ENCODE measurements around the gene ENTPD7. TPM values are rescaled to one million over a fixed set of nuclear protein-coding genes. Genes with fewer than 3 reads are reported as not detected.
"Not testable (repeated sequence)": the region's sequence is repeated elsewhere in the genome, so short reads cannot be mapped to it uniquely, and the experiment has no call there.

The ENTPD7 gene
- total RNA-seq, 1 donor from 2014 or later = 4.9 TPM

DNA sequence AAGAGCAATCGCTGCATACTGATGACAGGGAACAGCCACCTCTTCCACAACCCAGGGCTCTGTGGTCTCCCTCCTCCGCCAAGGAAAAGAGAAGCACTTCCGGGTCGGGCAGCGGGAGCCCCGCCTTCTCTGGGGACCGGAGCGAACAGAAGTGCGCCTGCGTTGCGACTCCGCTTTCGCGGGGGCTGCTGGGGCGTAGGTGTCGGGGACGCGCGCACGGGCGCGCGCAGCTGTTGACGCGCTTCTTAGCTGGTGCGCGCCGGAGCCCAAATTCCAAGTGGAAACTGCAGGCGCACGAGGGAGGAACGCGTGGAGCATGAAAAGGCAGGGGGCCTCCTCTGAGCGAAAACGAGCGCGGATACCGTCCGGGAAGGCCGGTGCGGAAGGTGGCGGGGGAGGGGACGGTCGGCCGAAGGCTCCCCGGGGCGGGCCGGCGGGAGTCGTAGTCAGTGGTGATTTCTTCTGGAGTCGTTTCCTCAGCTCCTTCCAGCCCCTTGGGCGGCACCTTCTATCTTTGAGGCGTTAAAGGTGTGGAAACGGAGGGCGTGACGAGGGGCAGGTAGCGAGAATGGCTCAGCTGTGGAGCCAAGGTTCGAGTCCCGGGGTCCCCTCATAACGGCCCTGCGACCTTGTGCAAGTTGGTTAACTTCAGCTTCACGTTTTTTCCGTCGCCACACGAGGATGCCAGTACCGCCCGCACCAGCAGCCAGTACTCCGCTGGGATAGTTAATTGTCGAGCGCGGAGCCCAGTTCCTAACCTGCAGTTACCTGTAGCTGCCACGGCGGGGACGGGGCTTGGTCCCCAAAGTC is 72.9 kb downstream of the ENTPD7 start, which contains the start of the genes COX15 and CUTC:
Gene COX15, minus strand, starts transcription at position 95 of the 810 bp plus-strand sequence. Its CDS starts 78 bp downstream, at position 17.
Gene CUTC, plus strand, starts transcription at position 202 of the 810 bp plus-strand sequence. Its CDS starts 115 bp downstream, at position 317.
- peak; percentile 99 for ATAC-seq
- DNase-seq (ENCODE audit: low spot score) = peak; percentile 98
- intact Hi-C loops (cut with DNase I) = loop anchor here (5.0 kb wide), 1 partner anchor 1540 kb away; no protein-coding TSS in a partner anchor

- ATAC-seq = no peak
- no peak for DNase-seq (ENCODE audit: low spot score)
- intact Hi-C loops (cut with DNase I) = loop anchor here (5.0 kb wide), 1 partner anchor 1541 kb away; no protein-coding TSS in a partner anchor
These were observed 74.1 kb downstream of the ENTPD7 start for GRCh38 chr10:99733366-99733765.

- ATAC-seq; DNase-seq (ENCODE audit: low spot score): not testable (repeated sequence)
- intact Hi-C loops (cut with DNase I) = loop anchor here (5.0 kb wide), 1 partner anchor 1542 kb away; no protein-coding TSS in a partner anchor
These were observed 74.8 kb downstream of the ENTPD7 start for GRCh38 chr10:99734111-99734510.

DNA sequence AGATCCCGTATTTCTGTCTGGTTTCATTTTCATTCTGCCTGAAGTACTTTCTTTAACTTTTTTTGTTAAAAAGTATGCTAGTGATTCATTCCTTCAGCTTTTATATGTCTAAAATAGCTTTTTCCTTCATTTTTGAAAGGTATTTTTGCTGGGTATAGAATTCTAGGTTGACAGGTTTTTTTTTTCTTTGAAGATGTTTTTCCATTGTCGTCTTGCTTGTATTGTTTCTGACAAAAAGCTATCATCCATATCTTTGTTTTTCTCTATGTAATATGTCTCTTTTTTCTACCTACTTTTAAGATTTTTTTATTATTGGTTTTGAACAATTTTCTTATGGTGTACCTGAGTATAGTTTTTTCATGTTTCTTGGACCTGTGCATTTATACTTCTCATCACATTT is 81.0 kb downstream of the ENTPD7 start:
- ATAC-seq (no peak), DNase-seq (ENCODE audit: low spot score) (no peak)
- intact Hi-C loops (cut with DNase I) = no loop called here

DNA sequence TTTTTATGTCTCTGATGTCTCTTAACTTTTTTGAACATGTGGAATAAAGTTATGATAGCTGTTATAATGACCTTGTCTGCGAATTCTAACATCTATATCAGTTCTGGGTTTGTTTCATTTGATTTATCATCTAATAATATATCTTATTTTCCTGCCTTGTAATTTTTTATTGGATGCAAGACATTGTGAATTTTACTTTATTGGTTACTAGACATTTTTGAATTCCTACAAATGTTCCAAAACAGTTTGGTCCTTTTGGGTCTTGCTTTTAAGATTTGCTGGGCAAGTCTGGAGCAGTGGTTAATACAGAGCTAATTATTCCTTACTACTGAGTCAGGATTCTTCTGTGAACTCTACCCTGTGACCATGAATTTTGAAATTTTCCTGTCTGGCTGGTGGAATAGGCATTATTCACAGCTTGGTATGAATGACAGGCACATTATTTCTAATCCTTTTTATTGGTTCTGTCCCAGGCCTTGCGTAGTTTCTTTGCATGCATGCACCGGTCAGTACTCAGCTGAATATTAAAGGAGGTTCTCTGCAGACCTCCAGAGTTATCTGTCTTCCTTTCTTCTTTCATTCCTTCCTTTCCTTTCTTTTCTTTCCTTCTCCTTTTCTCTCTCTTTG is 81.7 kb downstream of the ENTPD7 start:
- DNase-seq (ENCODE audit: low spot score) (no peak), ATAC-seq (no peak)
- intact Hi-C loops (cut with DNase I) = no loop called here

- ATAC-seq = no peak
- DNase-seq (ENCODE audit: low spot score) = no peak
- intact Hi-C loops (cut with DNase I) = no loop called here
These were observed 82.9 kb downstream of the ENTPD7 start for GRCh38 chr10:99742254-99742653.

- ATAC-seq (no peak), DNase-seq (ENCODE audit: low spot score) (no peak)
- intact Hi-C loops (cut with DNase I) = no loop called here
These were observed 83.4 kb downstream of the ENTPD7 start for GRCh38 chr10:99742701-99743100.

GRCh38 chr10:99743841-99744240 is 84.5 kb downstream of the ENTPD7 start:
- DNase-seq (ENCODE audit: low spot score) = no peak
- intact Hi-C loops (cut with DNase I) = no loop called here
- no peak for ATAC-seq

- DNase-seq (ENCODE audit: low spot score); intact Hi-C loops (cut with DNase I); ATAC-seq: not testable (repeated sequence)
These were observed 86.9 kb downstream of the ENTPD7 start for GRCh38 chr10:99746166-99746565.

DNA sequence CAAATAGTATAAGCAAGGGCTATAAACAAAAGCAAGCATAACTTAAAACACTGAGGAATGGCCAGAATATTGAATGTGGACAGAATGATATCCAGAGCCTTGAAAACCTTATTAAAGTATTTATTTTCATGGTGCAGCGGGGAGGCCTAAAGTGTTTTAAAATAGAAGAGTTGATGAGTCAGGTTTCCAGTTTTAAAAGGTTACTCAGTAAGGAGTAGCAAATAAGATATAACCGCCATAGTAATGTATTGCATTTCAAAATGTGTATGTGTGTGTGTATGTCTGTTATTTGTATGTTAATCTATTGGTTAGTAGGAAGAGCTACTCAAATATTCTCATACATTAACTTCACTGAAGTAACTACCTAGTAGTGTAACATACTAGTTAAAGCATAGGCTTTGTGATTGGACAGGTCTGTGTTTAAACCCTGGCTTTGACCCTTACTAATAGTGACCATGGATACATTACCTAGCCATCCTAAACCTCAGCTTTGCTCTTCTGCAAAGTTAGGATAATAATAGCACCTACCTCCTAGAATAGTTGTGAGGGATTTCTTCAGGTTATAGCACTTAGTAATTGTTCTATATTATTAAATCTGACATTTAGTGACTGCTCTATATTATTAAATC is 89.6 kb downstream of the ENTPD7 start:
- DNase-seq (ENCODE audit: low spot score) (no peak), ATAC-seq (no peak)
- intact Hi-C loops (cut with DNase I) = no loop called here

- intact Hi-C loops (cut with DNase I) = no loop called here
- no peak for ATAC-seq
- no peak for DNase-seq (ENCODE audit: low spot score)
These were observed 91.3 kb downstream of the ENTPD7 start for GRCh38 chr10:99750641-99751040.

- intact Hi-C loops (cut with DNase I) = no loop called here
- ATAC-seq (no peak), DNase-seq (ENCODE audit: low spot score) (no peak)
These were observed 95.4 kb downstream of the ENTPD7 start for GRCh38 chr10:99754670-99755069.

Other genes starting within 250 kb of the ENTPD7 start
- gene GOT1, start 228.9 kb upstream of the ENTPD7 start, total RNA-seq = 12.2 TPM
- not detected for gene NKX2-3, start 126.6 kb upstream of the ENTPD7 start, total RNA-seq
- 53.9 TPM for gene SLC25A28, start 39.1 kb upstream of the ENTPD7 start, total RNA-seq
- gene COX15, start 72.6 kb downstream of the ENTPD7 start, total RNA-seq = 32.5 TPM
- 23.4 TPM for gene CUTC, start 72.7 kb downstream of the ENTPD7 start, total RNA-seq
- 10.4 TPM for gene ABCC2, start 123.1 kb downstream of the ENTPD7 start, total RNA-seq